Endothelial cell of umbilical vein (primary cell): ENCODE measurements around the gene AP5S1. TPM values are rescaled to one million over a fixed set of nuclear protein-coding genes. Genes with fewer than 3 reads are reported as not detected.

Source experiments
- BruUV-seq: library from RNA; stranded (reverse); fragments of 400-500 nt; replicated peaks from 2 replicates; lab custom pipeline; 2021; lab: Mats Ljungman, UMichigan
- CTCF ChIA-PET: fragments of 300-600, 350-600 bp; sonication (Branson Sonifier 250); formaldehyde crosslinking; loops from one replicate; lab custom pipeline; 2021; ENCODE audit warnings: antibody characterized with exemption, inconsistent platforms; lab: Charles Lee
- POLR2A ChIA-PET: fragments of 300-600, 350-600 bp; sonication (Branson Sonifier 250); formaldehyde crosslinking; loops from one replicate; lab custom pipeline; 2021; ENCODE audit warnings: antibody characterized with exemption, inconsistent platforms; lab: Charles Lee
- DNase-seq: peaks from one replicate; pipeline ENCODE4 v3.0.0-alpha.2; 2011; ENCODE audit warnings: low read depth, low spot score
- FAIRE-seq: peaks from 2 replicates; lab custom pipeline; 2011; peaks lifted over from hg19 to GRCh38; lab: Jason Lieb, UNC
- H2AFZ ChIP-seq: 2 replicates; pipeline ENCODE4 v1.6.0; 2012; ENCODE audit warnings: low read depth, low read length, control low read depth, inconsistent platforms
- H3K27ac ChIP-seq: 2 replicates; pipeline ENCODE4 v1.5.1; 2011; ENCODE audit warnings: low read depth, mild to moderate bottlenecking, control low read depth, low read length, moderate library complexity; ENCODE audit not compliant: insufficient read depth
- H3K27me3 ChIP-seq, 2 experiments: 2 replicates each; pipeline versions ENCODE4 v1.6.0 to v1.6.1; 2011; ENCODE audit warnings: low read length in 2 of 2, mixed read lengths in 1 of 2; ENCODE audit not compliant: control insufficient read depth in 2 of 2, insufficient read depth in 2 of 2
- H3K36me3 ChIP-seq, 2 experiments: 2 replicates in 1 of 2; 3 replicates in 1 of 2; pipeline ENCODE4 v1.5.1; 2011; ENCODE audit warnings: low read length in 2 of 2, mild to moderate bottlenecking in 1 of 2, moderate library complexity in 1 of 2; ENCODE audit not compliant: control insufficient read depth in 2 of 2, insufficient read depth in 2 of 2; ENCODE audit errors: extremely low read depth in 1 of 2
- H3K4me1 ChIP-seq: 3 replicates; pipeline ENCODE4 v1.5.1; 2011; ENCODE audit warnings: mild to moderate bottlenecking, low read length; ENCODE audit not compliant: control insufficient read depth, insufficient read depth; ENCODE audit errors: extremely low read depth
- H3K4me2 ChIP-seq: 2 replicates; pipeline ENCODE4 v1.6.1; 2011; ENCODE audit warnings: low read length, control low read depth, mixed read lengths; ENCODE audit not compliant: insufficient read depth
- H3K4me3 ChIP-seq, 3 experiments: fragments of 200-600 bp in 1 of 3; sonication (generic), shearing (Covaris generic) in 1 of 3; replicated peaks in 1 of 3; 2 replicates each; pipeline ENCODE4 v1.5.1; 2011 to 2016; ENCODE audit warnings: control low read depth in 3 of 3, low read length in 3 of 3, mild to moderate bottlenecking in 2 of 3, inconsistent platforms in 1 of 3, low read depth in 1 of 3, moderate library complexity in 1 of 3; ENCODE audit not compliant: insufficient read depth in 1 of 3
- H3K79me2 ChIP-seq: 2 replicates; pipeline ENCODE4 v1.6.0; 2012; ENCODE audit warnings: low read length, inconsistent platforms; ENCODE audit not compliant: control insufficient read depth, insufficient read depth
- H3K9ac ChIP-seq: replicated peaks from 2 replicates; pipeline ENCODE3; 2011; ENCODE audit warnings: low read length, control low read depth; ENCODE audit not compliant: insufficient read depth; ENCODE audit errors: extremely low read depth
- H3K9me1 ChIP-seq: replicated peaks from 3 replicates; pipeline ENCODE4 v1.6.0; 2011; ENCODE audit warnings: mild to moderate bottlenecking, low read length; ENCODE audit not compliant: control insufficient read depth, insufficient read depth; ENCODE audit errors: extremely low read depth
- H3K9me3 ChIP-seq: replicated peaks from 2 replicates; pipeline ENCODE4 v1.5.1; 2012; ENCODE audit warnings: low read length, inconsistent platforms; ENCODE audit not compliant: control insufficient read depth, insufficient read depth
- H4K20me1 ChIP-seq: replicated peaks from 2 replicates; pipeline ENCODE3; 2011; ENCODE audit warnings: mild to moderate bottlenecking, low read length; ENCODE audit not compliant: control insufficient read depth, insufficient read depth; ENCODE audit errors: extremely low read depth
- EZH2 ChIP-seq: IDR thresholded peaks from 2 replicates; pipeline ENCODE4 v1.6.1; 2012; ENCODE audit warnings: borderline replicate concordance, low read depth, mild to moderate bottlenecking, moderate library complexity, low read length, inconsistent platforms; ENCODE audit not compliant: severe bottlenecking
- FOS ChIP-seq: IDR thresholded peaks from 2 replicates; pipeline ENCODE4 v1.6.1; 2011; ENCODE audit warnings: mild to moderate bottlenecking, low read length, moderate library complexity, borderline replicate concordance; ENCODE audit not compliant: insufficient read depth
- GATA2 ChIP-seq: IDR thresholded peaks from 2 replicates; pipeline ENCODE4 v1.7.0; 2011; ENCODE audit warnings: low read depth, mild to moderate bottlenecking, moderate library complexity, mixed read lengths, low read length; ENCODE audit not compliant: insufficient read length, insufficient read depth
- JUN ChIP-seq: IDR thresholded peaks from 2 replicates; pipeline ENCODE4 v1.6.1; 2011; ENCODE audit warnings: borderline replicate concordance, low read depth; ENCODE audit not compliant: insufficient read length, insufficient read depth
- MYC ChIP-seq: IDR thresholded peaks from one replicate; pipeline ENCODE4 v1.6.1; 2011; ENCODE audit warnings: mild to moderate bottlenecking, low read depth, low read length
- POLR2A ChIP-seq: IDR thresholded peaks from 2 replicates; pipeline ENCODE4 v1.6.1; 2012; ENCODE audit warnings: low read depth, mild to moderate bottlenecking, control low read depth, low read length
- POLR2AphosphoS5 ChIP-seq: IDR thresholded peaks from 2 replicates; pipeline ENCODE4 v1.6.1; 2012; ENCODE audit warnings: low read depth, mild to moderate bottlenecking, control low read depth, low read length, moderate library complexity; ENCODE audit not compliant: insufficient read depth
- dilution Hi-C: fragments of 300-500 bp; cut with MboI; formaldehyde crosslinking; loops from one replicate; pipeline ENCODE4 v1.15.0; 2019; ENCODE audit warnings: low sequenced_read_pairs; ENCODE audit not compliant: extremely low pct_ligation_motif_present
- intact Hi-C: fragments of 100-400 bp; cut with micrococcal nuclease; formaldehyde crosslinking; loops from one replicate; pipeline ENCODE4 v1.10.0; 2022
- polyA plus RNA-seq, 4 experiments: library from polyadenylated mRNA; depleted of rRNA in 3 of 4; stranded (reverse) in 3 of 4; unstranded in 1 of 4; fragments of >200 nt; gene quantifications; 2 replicates each; pipeline versions ENCODE4 v1.2.1 to v1.2.3, GENCODE V29; 2011 to 2012; ENCODE audit warnings: missing spikeins in 1 of 4
- total RNA-seq: library from RNA; stranded (reverse); gene quantifications from 2 replicates; pipeline ENCODE4 v1.2.3, GENCODE V29; 2021
- TF ChIP-seq, protein P1 (sequence below): IDR thresholded peaks from 2 replicates; pipeline ENCODE4 v1.6.1; 2011; ENCODE audit not compliant: insufficient read depth, insufficient read length
- TF ChIP-seq, protein P2 (sequence below), 2 donors: IDR thresholded peaks; 1 replicate in 1 of 2; 2 replicates in 1 of 2; pipeline ENCODE4 v1.5.1; 2011; ENCODE audit warnings: low read length in 2 of 2, mild to moderate bottlenecking in 2 of 2, moderate library complexity in 2 of 2, control low read depth in 1 of 2, inconsistent platforms in 1 of 2, low read depth in 1 of 2; ENCODE audit not compliant: insufficient read depth in 1 of 2; ENCODE audit errors: extremely low read depth in 1 of 2

Gene AP5S1
- total and polyA plus RNA-seq, 2 donors (not counting 3 experiments of a cell fraction or from before 2014, with no cell fraction given), result 15.7 to 22.0 TPM

DNA sequence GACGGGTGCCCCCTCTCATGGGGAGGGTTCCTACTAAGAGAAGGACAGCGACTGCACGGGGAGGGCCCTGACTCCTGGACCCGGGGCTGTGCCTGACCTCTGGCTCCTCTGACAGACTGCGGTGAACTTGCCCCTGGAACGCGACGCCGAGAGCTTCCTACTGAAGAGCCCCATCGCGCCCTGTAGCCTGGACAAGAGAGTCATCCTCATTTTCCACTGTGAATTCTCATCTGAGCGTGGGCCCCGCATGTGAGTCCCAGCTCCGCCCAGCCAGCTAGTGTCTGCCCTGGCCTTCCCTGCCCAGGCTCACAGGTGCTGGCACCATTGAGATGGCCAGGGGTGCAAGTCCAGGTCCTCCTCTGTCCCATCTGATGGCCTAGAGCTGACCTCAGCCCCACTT lies 17.1 kb upstream of the AP5S1 start:
- dilution Hi-C loops (no loop called here), intact Hi-C loops (no loop called here)
- Histone ChIP-seq H3K9me3 (no peaks in the 10 kb centered on the region), H3K4me1 (peaks cover 20% of the 10 kb centered on the region), H3K27me3 (no peaks in the 10 kb centered on the region), H3K27ac (no peak overlapping the region), H3K79me2 (peaks cover 7% of the 10 kb centered on the region), H3K9me1 (no peaks in the 10 kb centered on the region), H2AFZ (no peak overlapping the region), H4K20me1 (no peaks in the 10 kb centered on the region), H3K4me3 (no peak overlapping the region), H3K9ac (no peak overlapping the region), H3K36me3 (peaks cover 0 to 26% of the 10 kb centered on the region in 2 experiments), H3K4me2 (no peak overlapping the region)
- CTCF ChIA-PET, result interaction anchor here (0.6 kb wide), 1 partner anchor 18 kb away, joined by 3 read pairs; no protein-coding TSS in a partner anchor
- BruUV-seq, result no TSS peak
- no peak for DNase-seq
- TF ChIP-seq JUN (no peak), EZH2 (no peak), POLR2A (no peak), POLR2AphosphoS5 (no peak), FOS (no peak), MYC (no peak), GATA2 (no peak)
- TF ChIP-seq, protein P1, sequence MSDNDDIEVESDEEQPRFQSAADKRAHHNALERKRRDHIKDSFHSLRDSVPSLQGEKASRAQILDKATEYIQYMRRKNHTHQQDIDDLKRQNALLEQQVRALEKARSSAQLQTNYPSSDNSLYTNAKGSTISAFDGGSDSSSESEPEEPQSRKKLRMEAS, result no peak
- TF ChIP-seq, protein P2, sequence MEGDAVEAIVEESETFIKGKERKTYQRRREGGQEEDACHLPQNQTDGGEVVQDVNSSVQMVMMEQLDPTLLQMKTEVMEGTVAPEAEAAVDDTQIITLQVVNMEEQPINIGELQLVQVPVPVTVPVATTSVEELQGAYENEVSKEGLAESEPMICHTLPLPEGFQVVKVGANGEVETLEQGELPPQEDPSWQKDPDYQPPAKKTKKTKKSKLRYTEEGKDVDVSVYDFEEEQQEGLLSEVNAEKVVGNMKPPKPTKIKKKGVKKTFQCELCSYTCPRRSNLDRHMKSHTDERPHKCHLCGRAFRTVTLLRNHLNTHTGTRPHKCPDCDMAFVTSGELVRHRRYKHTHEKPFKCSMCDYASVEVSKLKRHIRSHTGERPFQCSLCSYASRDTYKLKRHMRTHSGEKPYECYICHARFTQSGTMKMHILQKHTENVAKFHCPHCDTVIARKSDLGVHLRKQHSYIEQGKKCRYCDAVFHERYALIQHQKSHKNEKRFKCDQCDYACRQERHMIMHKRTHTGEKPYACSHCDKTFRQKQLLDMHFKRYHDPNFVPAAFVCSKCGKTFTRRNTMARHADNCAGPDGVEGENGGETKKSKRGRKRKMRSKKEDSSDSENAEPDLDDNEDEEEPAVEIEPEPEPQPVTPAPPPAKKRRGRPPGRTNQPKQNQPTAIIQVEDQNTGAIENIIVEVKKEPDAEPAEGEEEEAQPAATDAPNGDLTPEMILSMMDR (IDR thresholded peaks at IDR 0.05; ENCODE audit: extremely low read depth in 1 of 2, insufficient read depth in 1 of 2, low read depth in 1 of 2, low read length in 2 of 2), result no peak
- POLR2A ChIA-PET, result no interaction called here
- no peak for FAIRE-seq
